IMR-90 (cell line): Measurements from ENCODE around the gene VPS39. TPM values are rescaled to one million over a fixed set of nuclear protein-coding genes. Genes with fewer than 3 reads are reported as not detected.

ENCODE experiments used
- ATAC-seq: fragments of 200-7000 bp; cut with Tn5 transposase; 2 replicates; pipeline ENCODE4 v1.9.1; 2020; ENCODE audit warnings: low read depth, mild to moderate bottlenecking, moderate library complexity
- BruUV-seq: library from RNA; stranded (reverse); fragments of 400-500 nt; replicated peaks from 2 replicates; lab custom pipeline; 2021; lab: Mats Ljungman, UMichigan
- CTCF ChIA-PET: fragments of 300-600 bp; formaldehyde crosslinking; extraction: SDS; loops from one replicate; lab custom pipeline; 2021; ENCODE audit warnings: antibody characterized with exemption; lab: Yijun Ruan, JAX
- POLR2A ChIA-PET: fragments of 300-600 bp; sonication (Branson Sonifier 250); formaldehyde crosslinking; loops from one replicate; lab custom pipeline; 2022; ENCODE audit warnings: antibody characterized with exemption; ENCODE audit not compliant: unreplicated experiment; lab: Charles Lee
- DNase-seq: peaks from one replicate; pipeline ENCODE4 v3.0.0; 2013
- H2AFZ ChIP-seq: replicated peaks from 2 replicates; pipeline ENCODE3; 2013; ENCODE audit warnings: low read length, mild to moderate bottlenecking; ENCODE audit not compliant: poor library complexity
- H2AK5ac ChIP-seq: 2 replicates; pipeline ENCODE4 v1.6.1; 2013; ENCODE audit warnings: low read depth, low read length, inconsistent platforms
- H2AK9ac ChIP-seq: replicated peaks from 2 replicates; pipeline ENCODE3; 2013; ENCODE audit warnings: mild to moderate bottlenecking, low read depth, low read length, moderate library complexity; ENCODE audit not compliant: poor library complexity
- H2BK120ac ChIP-seq: 2 replicates; pipeline ENCODE4 v1.6.1; 2013; ENCODE audit warnings: low read depth, low read length, inconsistent platforms
- H2BK15ac ChIP-seq: 3 replicates; pipeline ENCODE4 v1.6.1; 2013; ENCODE audit warnings: low read depth, low read length, inconsistent platforms
- H2BK20ac ChIP-seq: 2 replicates; pipeline ENCODE4 v1.6.1; 2013; ENCODE audit warnings: low read depth, mild to moderate bottlenecking, inconsistent platforms, low read length, moderate library complexity
- H2BK5ac ChIP-seq: 2 replicates; pipeline ENCODE4 v1.6.1; 2013; ENCODE audit warnings: mild to moderate bottlenecking, low read depth, low read length, inconsistent platforms; ENCODE audit not compliant: poor library complexity, severe bottlenecking
- H3K14ac ChIP-seq: replicated peaks from 2 replicates; pipeline ENCODE4 v1.6.1; 2013; ENCODE audit warnings: low read depth, low read length, inconsistent platforms
- H3K18ac ChIP-seq: 2 replicates; pipeline ENCODE4 v1.6.1; 2013; ENCODE audit warnings: low read depth, low read length, control low read depth
- H3K23ac ChIP-seq: 2 replicates; pipeline ENCODE4 v1.6.1; 2013; ENCODE audit warnings: low read depth, low read length, inconsistent platforms
- H3K27ac ChIP-seq: 2 replicates; pipeline ENCODE4 v1.5.1; 2013; ENCODE audit warnings: mild to moderate bottlenecking, control low read depth, low read length; ENCODE audit not compliant: insufficient read depth
- H3K27me3 ChIP-seq: 2 replicates; pipeline ENCODE4 v1.6.1; 2013; ENCODE audit warnings: low read length; ENCODE audit not compliant: control insufficient read depth, insufficient read depth
- H3K36me3 ChIP-seq: 2 replicates; pipeline ENCODE4 v1.6.1; 2013; ENCODE audit warnings: low read length, mixed read lengths; ENCODE audit not compliant: control insufficient read depth, insufficient read depth
- H3K4ac ChIP-seq: 2 replicates; pipeline ENCODE4 v1.6.1; 2013; ENCODE audit warnings: low read depth, low read length, inconsistent platforms
- H3K4me1 ChIP-seq: 2 replicates; pipeline ENCODE4 v1.6.1; 2013; ENCODE audit warnings: low read length, mixed read lengths; ENCODE audit not compliant: control insufficient read depth, insufficient read depth
- H3K4me2 ChIP-seq: 2 replicates; pipeline ENCODE4 v1.6.1; 2013; ENCODE audit warnings: low read depth, mild to moderate bottlenecking, control low read depth, low read length, moderate library complexity
- H3K4me3 ChIP-seq: 2 replicates; pipeline ENCODE4 v1.5.1; 2013; ENCODE audit warnings: low read depth, mild to moderate bottlenecking, control low read depth, low read length, moderate library complexity; ENCODE audit not compliant: insufficient read depth
- H3K56ac ChIP-seq: 2 replicates; pipeline ENCODE4 v1.6.1; 2013; ENCODE audit warnings: low read length, inconsistent platforms; ENCODE audit not compliant: insufficient read depth; ENCODE audit errors: extremely low read depth
- H3K79me1 ChIP-seq, 2 experiments: 2 replicates each; pipeline ENCODE4 v1.6.1; 2013; ENCODE audit warnings: low read length in 2 of 2, inconsistent platforms in 1 of 2, low read depth in 1 of 2
- H3K9ac ChIP-seq: 2 replicates; pipeline ENCODE4 v1.6.1; 2013; ENCODE audit warnings: low read depth, low read length, control low read depth
- H3K9me1 ChIP-seq: 2 replicates; pipeline ENCODE4 v1.6.1; 2013; ENCODE audit warnings: low read length, inconsistent platforms; ENCODE audit not compliant: insufficient read depth
- H3K9me3 ChIP-seq: 2 replicates; pipeline ENCODE4 v1.6.1; 2013; ENCODE audit warnings: low read length; ENCODE audit not compliant: control insufficient read depth, insufficient read depth
- H4K20me1 ChIP-seq: 2 replicates; pipeline ENCODE4 v1.6.1; 2013; ENCODE audit warnings: low read length, inconsistent platforms; ENCODE audit not compliant: insufficient read depth
- H4K5ac ChIP-seq: 2 replicates; pipeline ENCODE4 v1.6.1; 2013; ENCODE audit warnings: mild to moderate bottlenecking, low read depth, low read length, control low read depth
- H4K8ac ChIP-seq, 2 experiments: 2 replicates each; pipeline ENCODE4 v1.6.1; 2013; ENCODE audit warnings: low read depth in 2 of 2, low read length in 2 of 2, control low read depth in 1 of 2, inconsistent platforms in 1 of 2
- H4K91ac ChIP-seq: 2 replicates; pipeline ENCODE4 v1.6.1; 2013; ENCODE audit warnings: low read depth, low read length, inconsistent platforms; ENCODE audit not compliant: insufficient read depth
- BHLHE40 ChIP-seq: fragments of 150-350 bp; IDR thresholded peaks from 2 replicates; pipeline ENCODE4 v1.6.1; 2016; ENCODE audit warnings: mild to moderate bottlenecking, low read depth, low read length
- CEBPB ChIP-seq: IDR thresholded peaks from 2 replicates; pipeline ENCODE4 v1.6.1; 2012; ENCODE audit warnings: low read depth, low read length, improper control_type of control experiment
- CHD1 ChIP-seq: IDR thresholded peaks from 2 replicates; pipeline ENCODE4 v1.6.1; 2012; ENCODE audit warnings: low read depth, low read length, improper control_type of control experiment
- FOS ChIP-seq: fragments of 150-350 bp; IDR thresholded peaks from 2 replicates; pipeline ENCODE4 v1.6.1; 2016; ENCODE audit warnings: low read depth, low read length
- MAFK ChIP-seq: IDR thresholded peaks from 2 replicates; pipeline ENCODE4 v1.6.1; 2012; ENCODE audit warnings: low read depth, low read length, improper control_type of control experiment
- MAZ ChIP-seq: IDR thresholded peaks from 2 replicates; pipeline ENCODE4 v1.6.1; 2012; ENCODE audit warnings: low read depth, mild to moderate bottlenecking, low read length, improper control_type of control experiment, moderate library complexity, borderline replicate concordance
- MXI1 ChIP-seq: IDR thresholded peaks from 2 replicates; pipeline ENCODE4 v1.6.1; 2012; ENCODE audit warnings: low read depth, mild to moderate bottlenecking, low read length, moderate library complexity, borderline replicate concordance
- NFE2L2 ChIP-seq: fragments of 150-350 bp; IDR thresholded peaks from 2 replicates; pipeline ENCODE4 v1.6.1; 2016; ENCODE audit warnings: low read depth, mild to moderate bottlenecking, low read length
- POLR2A ChIP-seq: IDR thresholded peaks from 2 replicates; pipeline ENCODE4 v1.6.1; 2012; ENCODE audit warnings: mild to moderate bottlenecking, low read depth, low read length
- RAD21 ChIP-seq: IDR thresholded peaks from 2 replicates; pipeline ENCODE4 v1.6.1; 2012; ENCODE audit warnings: low read length, improper control_type of control experiment
- RCOR1 ChIP-seq: IDR thresholded peaks from 2 replicates; pipeline ENCODE4 v1.6.1; 2012; ENCODE audit warnings: mild to moderate bottlenecking, low read length, improper control_type of control experiment; ENCODE audit not compliant: insufficient replicate concordance
- RFX5 ChIP-seq: IDR thresholded peaks from 2 replicates; pipeline ENCODE4 v1.8.0; 2012; ENCODE audit warnings: low read depth, mild to moderate bottlenecking, low read length, moderate library complexity
- SMC3 ChIP-seq: fragments of 150-350 bp; IDR thresholded peaks from 2 replicates; pipeline ENCODE4 v1.6.1; 2016; ENCODE audit warnings: low read depth, mild to moderate bottlenecking, antibody characterized with exemption, low read length, moderate library complexity
- USF2 ChIP-seq: fragments of 150-350 bp; IDR thresholded peaks from 2 replicates; pipeline ENCODE4 v1.6.1; 2017; ENCODE audit warnings: mild to moderate bottlenecking, antibody characterized with exemption, low read length, low read depth
- WGBS, 2 experiments: methylation state at CpG; one replicate each; pipeline versions ENCODE4 v1.1.5 to v1.1.7; 2013; ENCODE audit warnings: missing lambda C conversion rate in 2 of 2; ENCODE audit not compliant: insufficient read length in 1 of 2; ENCODE audit errors: extremely low coverage in 2 of 2; 5-methylcytosine and 5-hydroxymethylcytosine counted together
- dilution Hi-C: fragments of 300-500 bp; cut with HindIII; formaldehyde crosslinking; loops from one replicate; pipeline ENCODE4 v1.14.3; 2018; ENCODE audit warnings: low sequenced_read_pairs; ENCODE audit not compliant: unreplicated experiment
- in situ Hi-C: fragments of 300-500 bp; cut with MboI; formaldehyde crosslinking; loops from 3 replicates; pipeline ENCODE4 v1.14.3; 2019; ENCODE audit warnings: low sequenced_read_pairs, inconsistent platforms, mixed read lengths
- intact Hi-C: fragments of 100-400 bp; cut with micrococcal nuclease; formaldehyde crosslinking; loops from 2 replicates; pipeline ENCODE4 v1.10.0; 2022
- polyA plus RNA-seq, 3 experiments: library from polyadenylated mRNA; depleted of rRNA; stranded (reverse); fragments of >200 nt; gene quantifications; 2 replicates each; pipeline ENCODE4 v1.2.3, GENCODE V29; 2012; ENCODE audit warnings: low replicate concordance in 1 of 3
- total RNA-seq: library from RNA; depleted of rRNA; stranded (reverse); fragments of >200 nt; gene quantifications from 2 replicates; pipeline ENCODE4 v1.2.3, GENCODE V29; 2012
- TF ChIP-seq, protein P1 (sequence below): fragments of 150-350 bp; IDR thresholded peaks from 2 replicates; pipeline ENCODE4 v1.6.1; 2016; ENCODE audit warnings: low read depth, mild to moderate bottlenecking, low read length, moderate library complexity, borderline replicate concordance

VPS39 gene
- total and polyA plus RNA-seq, 2 of the 4 experiments (the other 2 are of a cell fraction) = 49.7 to 52.2 TPM

GRCh38 chr15:42160136-42160535 is 48.0 kb downstream of the VPS39 start:
- H3K27me3 ChIP-seq = no peaks in the 10 kb centered on the region
- in situ Hi-C loops = no loop called here
- H3K23ac ChIP-seq = no peak overlapping the region
- ChIA-PET POLR2A (no interaction called here), CTCF (no interaction called here)
- no peak overlapping the region for H2AFZ ChIP-seq
- BruUV-seq = no TSS peak
- H3K56ac ChIP-seq = no peak overlapping the region
- no peak overlapping the region for H3K18ac ChIP-seq
- no peak overlapping the region for H3K4ac ChIP-seq
- no peak overlapping the region for H4K91ac ChIP-seq
- peaks cover 58% of the 10 kb centered on the region for H3K36me3 ChIP-seq
- peaks cover 4% of the 10 kb centered on the region; the same call in 1 of the 2 replicates for H3K4me1 ChIP-seq
- H3K4me2 ChIP-seq = no peak overlapping the region
- H3K9me3 ChIP-seq = no peaks in the 10 kb centered on the region
- ATAC-seq (no peak), DNase-seq (no peak)
- no peak overlapping the region for H2AK9ac ChIP-seq
- no peak overlapping the region for H2BK120ac ChIP-seq
- no peak overlapping the region for H3K14ac ChIP-seq
- H4K8ac ChIP-seq = no peak overlapping the region
- no peak overlapping the region for H3K9ac ChIP-seq
- no peaks in the 10 kb centered on the region for H4K20me1 ChIP-seq
- intact Hi-C loops = no loop called here
- H3K9me1 ChIP-seq = peaks cover 17% of the 10 kb centered on the region
- H3K4me3 ChIP-seq = no peak overlapping the region
- H4K5ac ChIP-seq = no peak overlapping the region
- dilution Hi-C loops = no loop called here
- H3K27ac ChIP-seq = no peak overlapping the region
- 83% methylated on average over 6 of the region's 7 CpGs; no CpG with 5 or more reads in 1 of the 2 experiments for whole genome bisulfite sequencing, 2 experiments
- no peak for TF ChIP-seq SMC3
- no peak for TF ChIP-seq RFX5
- TF ChIP-seq NFE2L2 = no peak
- TF ChIP-seq BHLHE40 = no peak
- no peak for TF ChIP-seq CEBPB
- no peak for TF ChIP-seq MXI1
- TF ChIP-seq FOS = no peak
- TF ChIP-seq, protein P1, sequence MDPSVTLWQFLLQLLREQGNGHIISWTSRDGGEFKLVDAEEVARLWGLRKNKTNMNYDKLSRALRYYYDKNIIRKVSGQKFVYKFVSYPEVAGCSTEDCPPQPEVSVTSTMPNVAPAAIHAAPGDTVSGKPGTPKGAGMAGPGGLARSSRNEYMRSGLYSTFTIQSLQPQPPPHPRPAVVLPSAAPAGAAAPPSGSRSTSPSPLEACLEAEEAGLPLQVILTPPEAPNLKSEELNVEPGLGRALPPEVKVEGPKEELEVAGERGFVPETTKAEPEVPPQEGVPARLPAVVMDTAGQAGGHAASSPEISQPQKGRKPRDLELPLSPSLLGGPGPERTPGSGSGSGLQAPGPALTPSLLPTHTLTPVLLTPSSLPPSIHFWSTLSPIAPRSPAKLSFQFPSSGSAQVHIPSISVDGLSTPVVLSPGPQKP = no peak
- TF ChIP-seq RCOR1 = no peak
- no peak for TF ChIP-seq USF2
- no peak for TF ChIP-seq CHD1
- no peak for TF ChIP-seq POLR2A
- TF ChIP-seq MAZ = no peak
- no peak for TF ChIP-seq MAFK
- TF ChIP-seq RAD21 = no peak
- no peak overlapping the region for H2BK15ac ChIP-seq
- H2BK5ac ChIP-seq = no peak overlapping the region
- H3K79me1 ChIP-seq = no peaks in the 10 kb centered on the region
- no peak overlapping the region for H2BK20ac ChIP-seq
- no peak overlapping the region for H2AK5ac ChIP-seq
